Caco-2 (cell line): ENCODE results near the gene DLG2. TPM values are rescaled to one million over a fixed set of nuclear protein-coding genes. Genes with fewer than 3 reads are reported as not detected.

Source experiments
- BruUV-seq: library from RNA; stranded (reverse); fragments of 400-500 nt; replicated peaks from 2 replicates; lab custom pipeline; 2021; lab: Mats Ljungman, UMichigan
- CTCF ChIA-PET: fragments of 300-600 bp; sonication (Branson Sonifier 250); formaldehyde crosslinking; loops from one replicate; lab custom pipeline; 2022; ENCODE audit warnings: antibody characterized with exemption; lab: Charles Lee
- POLR2A ChIA-PET: fragments of 300-600 bp; sonication (Branson Sonifier 250); formaldehyde crosslinking; loops from one replicate; lab custom pipeline; 2022; ENCODE audit warnings: antibody characterized with exemption; lab: Charles Lee
- DNase-seq, 2 experiments: peaks; one replicate each; pipeline versions ENCODE4 v3.0.0 to v3.0.0-alpha.2; 2020 to 2022
- H3K27me3 ChIP-seq: replicated peaks from 2 replicates; pipeline ENCODE4 v1.6.0; 2011; ENCODE audit warnings: low read length; ENCODE audit not compliant: control insufficient read depth, insufficient read depth
- H3K36me3 ChIP-seq: 2 replicates; pipeline ENCODE4 v1.5.1; 2011; ENCODE audit warnings: low read length; ENCODE audit not compliant: control insufficient read depth, insufficient read depth
- H3K4me1 ChIP-seq: fragments of 250-450 bp; sonication (Bioruptor Pico); 2 replicates; pipeline ENCODE4 v1.5.1; 2020; ENCODE audit warnings: mild to moderate bottlenecking
- H3K4me3 ChIP-seq: 2 replicates; pipeline ENCODE4 v1.5.1; 2011; ENCODE audit warnings: low read depth, mild to moderate bottlenecking, control low read depth, low read length
- H3K9me3 ChIP-seq: fragments of 250-450 bp; sonication (Bioruptor Pico); 2 replicates; pipeline ENCODE4 v1.5.1; 2020; ENCODE audit warnings: mild to moderate bottlenecking, moderate library complexity
- H3K27ac Mint-ChIP-seq: one replicate; pipeline ENCODE4 v1.8.0; 2022; ENCODE audit warnings: mixed read lengths; ENCODE audit not compliant: unreplicated experiment
- H3K27me3 Mint-ChIP-seq: one replicate; pipeline ENCODE4 v1.8.0; 2022; ENCODE audit warnings: mixed read lengths; ENCODE audit not compliant: insufficient read depth, unreplicated experiment
- H3K36me3 Mint-ChIP-seq: one replicate; pipeline ENCODE4 v1.8.0; 2022; ENCODE audit warnings: mild to moderate bottlenecking, mixed read lengths; ENCODE audit not compliant: insufficient read depth, unreplicated experiment
- H3K4me1 Mint-ChIP-seq: one replicate; pipeline ENCODE4 v1.8.0; 2022; ENCODE audit warnings: low read depth, mixed read lengths; ENCODE audit not compliant: unreplicated experiment
- H3K4me3 Mint-ChIP-seq: one replicate; pipeline ENCODE4 v1.8.0; 2022; ENCODE audit warnings: mild to moderate bottlenecking, moderate library complexity, mixed read lengths; ENCODE audit not compliant: unreplicated experiment
- H3K9me3 Mint-ChIP-seq: one replicate; pipeline ENCODE4 v1.8.0; 2022; ENCODE audit warnings: mixed read lengths; ENCODE audit not compliant: unreplicated experiment
- CTCF ChIP-seq, 2 experiments: fragments of 200-600 bp in 1 of 2; IDR thresholded peaks; 1 replicate in 1 of 2; 2 replicates in 1 of 2; pipeline versions ENCODE4 v1.5.1 to v1.8.0; 2011 to 2022; ENCODE audit warnings: antibody characterized with exemption in 1 of 2, control low read depth in 1 of 2, inconsistent platforms in 1 of 2, low read depth in 1 of 2, low read length in 1 of 2, mild to moderate bottlenecking in 1 of 2, moderate library complexity in 1 of 2; ENCODE audit not compliant: insufficient read depth in 1 of 2, severe bottlenecking in 1 of 2, unreplicated experiment in 1 of 2
- intact Hi-C: fragments of 100-400 bp; cut with micrococcal nuclease; formaldehyde crosslinking; loops from one replicate; pipeline ENCODE4 v1.10.0; 2022; ENCODE audit not compliant: unreplicated experiment
- total RNA-seq: library from RNA; stranded (reverse); gene quantifications from 2 replicates; pipeline ENCODE4 v1.2.3, GENCODE V29; 2022

Gene DLG2
- total RNA-seq, 1 experiment from 2014 or later, result 21.6 TPM

GRCh38 chr11:85182441-85183387, 444.4 kb downstream of the DLG2 start:
- no TSS peak for BruUV-seq
- Mint-ChIP-seq H3K27me3 (no peaks in the 10 kb centered on the region), H3K4me1 (peaks cover 16% of the 10 kb centered on the region), H3K36me3 (no peaks in the 10 kb centered on the region), H3K4me3 (no peak overlapping the region), H3K27ac (no peak overlapping the region), H3K9me3 (peaks cover 9% of the 10 kb centered on the region)
- H3K9me3 ChIP-seq, result no peaks in the 10 kb centered on the region
- H3K27me3 ChIP-seq, result no peaks in the 10 kb centered on the region
- ChIA-PET CTCF (no interaction called here), POLR2A (no interaction called here)
- H3K36me3 ChIP-seq, result no peaks in the 10 kb centered on the region
- intact Hi-C loops, result loop anchor here (2.0 to 10.0 kb wide), 3 partner anchors 60 to 400 kb away; no protein-coding TSS in a partner anchor
- no peak overlapping the region for H3K4me3 ChIP-seq
- peaks cover 9% of the 10 kb centered on the region for H3K4me1 ChIP-seq
- peak; percentile 72 to 80 for TF ChIP-seq CTCF (IDR thresholded peaks at IDR 0.05; ENCODE audit: insufficient read depth in 1 of 2, low read depth in 1 of 2, low read length in 1 of 2, severe bottlenecking in 1 of 2, unreplicated experiment in 1 of 2)
- DNase-seq, result peak; percentile 61 to 70

GRCh38 chr11:85180528-85180927, 446.6 kb downstream of the DLG2 start:
- peaks cover 12% of the 10 kb centered on the region for H3K9me3 Mint-ChIP-seq
- H3K36me3 Mint-ChIP-seq, result no peaks in the 10 kb centered on the region
- no peaks in the 10 kb centered on the region for H3K36me3 ChIP-seq
- H3K27me3 ChIP-seq, result no peaks in the 10 kb centered on the region
- no peak overlapping the region for H3K27ac Mint-ChIP-seq
- no peak for DNase-seq
- POLR2A ChIA-PET, result no interaction called here
- H3K4me1 Mint-ChIP-seq, result peaks cover 9% of the 10 kb centered on the region
- CTCF ChIA-PET, result no interaction called here
- no TSS peak for BruUV-seq
- H3K27me3 Mint-ChIP-seq, result no peaks in the 10 kb centered on the region
- H3K4me3 ChIP-seq, result no peak overlapping the region
- no peaks in the 10 kb centered on the region for H3K4me1 ChIP-seq
- no peaks in the 10 kb centered on the region for H3K9me3 ChIP-seq
- H3K4me3 Mint-ChIP-seq, result no peak overlapping the region
- TF ChIP-seq CTCF (IDR thresholded peaks at IDR 0.05; ENCODE audit: insufficient read depth in 1 of 2, low read depth in 1 of 2, low read length in 1 of 2, severe bottlenecking in 1 of 2, unreplicated experiment in 1 of 2), result no peak
- intact Hi-C loops, result loop anchor here (1.0 to 10.0 kb wide), 3 partner anchors 296 to 398 kb away; no protein-coding TSS in a partner anchor

GRCh38 chr11:85171648-85172257, 455.4 kb downstream of the DLG2 start:
- no peak for TF ChIP-seq CTCF (IDR thresholded peaks at IDR 0.05; ENCODE audit: insufficient read depth in 1 of 2, low read depth in 1 of 2, low read length in 1 of 2, severe bottlenecking in 1 of 2, unreplicated experiment in 1 of 2)
- intact Hi-C loops, result no loop called here
- Histone ChIP-seq H3K4me3 (no peak overlapping the region), H3K9me3 (peaks cover 7% of the 10 kb centered on the region), H3K4me1 (peaks cover 30% of the 10 kb centered on the region), H3K27me3 (no peaks in the 10 kb centered on the region), H3K36me3 (no peaks in the 10 kb centered on the region)
- no TSS peak for BruUV-seq
- Mint-ChIP-seq H3K4me1 (peaks cover 13% of the 10 kb centered on the region), H3K9me3 (peaks cover 39% of the 10 kb centered on the region), H3K4me3 (no peak overlapping the region), H3K36me3 (no peaks in the 10 kb centered on the region), H3K27me3 (no peaks in the 10 kb centered on the region), H3K27ac (no peak overlapping the region)
- POLR2A ChIA-PET, result no interaction called here
- CTCF ChIA-PET, result interaction anchor here (0.6 kb wide), 1 partner anchor 370 kb away, joined by 3 read pairs; no protein-coding TSS in a partner anchor
- DNase-seq, result no peak
